SK-N-SH (cell line): ENCODE results near the gene LTBP1. TPM values are rescaled to one million over a fixed set of nuclear protein-coding genes. Genes with fewer than 3 reads are reported as not detected.

Experiments used
- CTCF ChIA-PET: fragments of 300-600, 350-600 bp; formaldehyde crosslinking; extraction: SDS; loops from one replicate; lab custom pipeline; 2021; lab: Yijun Ruan, JAX
- POLR2A ChIA-PET: fragments of 350-600 bp; sonication (Branson Sonifier 250); formaldehyde crosslinking; extraction: SDS; loops from one replicate; lab custom pipeline; 2020; ENCODE audit warnings: antibody characterized with exemption, inconsistent platforms; lab: Yijun Ruan, JAX
- DNase-seq: peaks from one replicate; pipeline ENCODE4 v3.0.0; 2012
- H2AFZ ChIP-seq: fragments of 200-600 bp; sonication (generic); 2 replicates; pipeline ENCODE4 v1.8.1; 2016; ENCODE audit warnings: antibody characterized with exemption, mild to moderate bottlenecking, low read depth
- H3F3A ChIP-seq: fragments of 200-600 bp; sonication (generic); replicated peaks from 2 replicates; pipeline ENCODE3; 2016; ENCODE audit warnings: antibody characterized with exemption, mild to moderate bottlenecking; ENCODE audit not compliant: insufficient read depth
- H3K27ac ChIP-seq, 2 experiments: fragments of 200-500 bp in 1 of 2; fragments of 200-600 bp in 1 of 2; sonication (Bioruptor generic) in 1 of 2; sonication (generic), shearing (Covaris generic) in 1 of 2; 2 replicates each; pipeline versions ENCODE4 v1.5.1 to v1.6.1; 2014 to 2016; ENCODE audit warnings: low read depth in 2 of 2, inconsistent platforms in 1 of 2, low read length in 1 of 2, mild to moderate bottlenecking in 1 of 2, mixed read lengths in 1 of 2
- H3K27me3 ChIP-seq: fragments of 200-600 bp; sonication (generic), shearing (Covaris generic); 2 replicates; pipeline ENCODE4 v1.6.1; 2016; ENCODE audit warnings: mixed run types; ENCODE audit not compliant: insufficient read depth
- H3K36me3 ChIP-seq, 2 experiments: fragments of 200-500 bp in 1 of 2; fragments of 200-600 bp in 1 of 2; sonication (Bioruptor generic) in 1 of 2; sonication (generic) in 1 of 2; replicated peaks in 1 of 2; 2 replicates each; pipeline versions ENCODE3 to v1.5.1; 2014 to 2016; ENCODE audit warnings: low read length in 1 of 2, mild to moderate bottlenecking in 1 of 2; ENCODE audit not compliant: insufficient read depth in 2 of 2, control insufficient read depth in 1 of 2
- H3K4me1 ChIP-seq, 2 experiments: fragments of 200-500 bp in 1 of 2; fragments of 200-600 bp in 1 of 2; sonication (Bioruptor generic) in 1 of 2; sonication (generic), shearing (Covaris generic) in 1 of 2; 2 replicates each; pipeline versions ENCODE4 v1.5.1 to v1.6.1; 2014 to 2016; ENCODE audit warnings: low read depth in 1 of 2, low read length in 1 of 2, mixed run types in 1 of 2; ENCODE audit not compliant: insufficient read depth in 2 of 2, control insufficient read depth in 1 of 2
- H3K4me2 ChIP-seq: fragments of 200-600 bp; sonication (generic), shearing (Covaris generic); 2 replicates; pipeline ENCODE4 v1.6.1; 2017; ENCODE audit warnings: mixed run types
- H3K4me3 ChIP-seq, 2 experiments: fragments of 200-500 bp in 1 of 2; fragments of 200-600 bp in 1 of 2; sonication (Bioruptor generic) in 1 of 2; sonication (generic), shearing (Covaris generic) in 1 of 2; 2 replicates each; pipeline versions ENCODE4 v1.5.1 to v1.8.1; 2014 to 2016; ENCODE audit warnings: low read depth in 2 of 2, inconsistent platforms in 1 of 2, low read length in 1 of 2, mild to moderate bottlenecking in 1 of 2, mixed read lengths in 1 of 2, moderate library complexity in 1 of 2
- H3K79me2 ChIP-seq: fragments of 200-600 bp; sonication (generic); 2 replicates; pipeline ENCODE4 v1.8.1; 2017; ENCODE audit warnings: mild to moderate bottlenecking; ENCODE audit not compliant: insufficient read depth
- H3K9ac ChIP-seq: fragments of 200-600 bp; sonication (generic); 2 replicates; pipeline ENCODE4 v1.6.1; 2017; ENCODE audit warnings: mixed run types
- H3K9me2 ChIP-seq: fragments of 200-600 bp; sonication (generic); 2 replicates; pipeline ENCODE4 v1.6.1; 2017; ENCODE audit warnings: mixed run types
- H3K9me3 ChIP-seq: fragments of 200-600 bp; sonication (generic); 2 replicates; pipeline ENCODE4 v1.6.1; 2017; ENCODE audit warnings: mixed run types, mild to moderate bottlenecking, moderate library complexity
- H4K20me1 ChIP-seq: fragments of 200-600 bp; sonication (generic); 2 replicates; pipeline ENCODE4 v1.6.1; 2017; ENCODE audit warnings: mild to moderate bottlenecking, mixed run types; ENCODE audit not compliant: insufficient read depth
- CHD2 ChIP-seq: fragments of 150-350 bp; IDR thresholded peaks from 2 replicates; pipeline ENCODE4 v1.6.1; 2018; ENCODE audit warnings: low read length; ENCODE audit not compliant: partially characterized antibody
- ELF1 ChIP-seq: IDR thresholded peaks from 2 replicates; pipeline ENCODE4 v1.4.0; 2012
- EP300 ChIP-seq, 2 experiments: IDR thresholded peaks; 2 replicates each; pipeline versions ENCODE4 v1.4.0 to v1.6.1; 2012; ENCODE audit warnings: borderline replicate concordance in 1 of 2, low read depth in 1 of 2, low read length in 1 of 2
- EZH2phosphoT487 ChIP-seq: fragments of 200-600 bp; sonication (generic); IDR thresholded peaks from 2 replicates; pipeline ENCODE4 v1.6.1; 2017; ENCODE audit warnings: low read depth, mixed run types, mild to moderate bottlenecking, antibody characterized with exemption, moderate library complexity, borderline replicate concordance
- FOSL2 ChIP-seq: IDR thresholded peaks from 2 replicates; pipeline ENCODE4 v1.4.0; 2012; ENCODE audit warnings: low read depth, mild to moderate bottlenecking, moderate library complexity, borderline replicate concordance
- FOXJ3 ChIP-seq: sonication (generic); formaldehyde crosslinking; IDR thresholded peaks from 2 replicates; pipeline ENCODE4 v1.5.1; 2020; ENCODE audit warnings: mild to moderate bottlenecking, missing genetic modification reagents
- FOXM1 ChIP-seq: IDR thresholded peaks from 2 replicates; pipeline ENCODE4 v1.4.0; 2012; ENCODE audit warnings: low read depth, mild to moderate bottlenecking
- GABPA ChIP-seq: IDR thresholded peaks from 2 replicates; pipeline ENCODE4 v1.4.0; 2012; ENCODE audit warnings: low read depth, mild to moderate bottlenecking
- GATA2 ChIP-seq: sonication (generic); formaldehyde crosslinking; IDR thresholded peaks from 2 replicates; pipeline ENCODE4 v1.5.0; 2020; ENCODE audit warnings: mild to moderate bottlenecking, missing genetic modification reagents
- JUND ChIP-seq: IDR thresholded peaks from 2 replicates; pipeline ENCODE4 v1.4.0; 2012
- MEF2A ChIP-seq: IDR thresholded peaks from 2 replicates; pipeline ENCODE4 v1.4.0; 2012; ENCODE audit warnings: low read depth, borderline replicate concordance
- MXI1 ChIP-seq: IDR thresholded peaks from 2 replicates; pipeline ENCODE4 v1.6.1; 2012; ENCODE audit warnings: mild to moderate bottlenecking, low read depth, low read length, improper control_type of control experiment
- NFIC ChIP-seq: IDR thresholded peaks from 2 replicates; pipeline ENCODE4 v1.4.0; 2012; ENCODE audit warnings: borderline replicate concordance
- NRF1 ChIP-seq: IDR thresholded peaks from 2 replicates; pipeline ENCODE4 v1.6.1; 2012; ENCODE audit warnings: low read depth, mild to moderate bottlenecking, low read length
- POLR2AphosphoS5 ChIP-seq: IDR thresholded peaks from 2 replicates; pipeline ENCODE4 v1.6.1; 2012; ENCODE audit warnings: low read depth, low read length
- RAD21 ChIP-seq: IDR thresholded peaks from 2 replicates; pipeline ENCODE4 v1.6.1; 2012; ENCODE audit warnings: mild to moderate bottlenecking, low read length
- RCOR1 ChIP-seq: fragments of 150-350 bp; IDR thresholded peaks from 2 replicates; pipeline ENCODE4 v1.6.1; 2017; ENCODE audit warnings: antibody characterized with exemption, low read length
- RXRA ChIP-seq: IDR thresholded peaks from 2 replicates; pipeline ENCODE4 v1.4.0; 2012; ENCODE audit warnings: low read depth, mild to moderate bottlenecking, borderline replicate concordance
- SMC3 ChIP-seq: IDR thresholded peaks from 2 replicates; pipeline ENCODE4 v1.6.1; 2012; ENCODE audit warnings: low read depth, low read length, improper control_type of control experiment
- TAF1 ChIP-seq: IDR thresholded peaks from 2 replicates; pipeline ENCODE4 v1.6.1; 2012; ENCODE audit warnings: low read depth, mild to moderate bottlenecking, low read length, moderate library complexity, borderline replicate concordance
- TCF12 ChIP-seq: IDR thresholded peaks from 2 replicates; pipeline ENCODE4 v1.4.0; 2012
- TEAD4 ChIP-seq: IDR thresholded peaks from 2 replicates; pipeline ENCODE4 v1.4.0; 2012; ENCODE audit warnings: mild to moderate bottlenecking, borderline replicate concordance; ENCODE audit not compliant: insufficient read depth
- WGBS: methylation state at CpG from one replicate; pipeline ENCODE4 v1.1.6; 2017; ENCODE audit warnings: low lambda C conversion rate; 5-methylcytosine and 5-hydroxymethylcytosine counted together
- polyA plus RNA-seq, 3 experiments: library from polyadenylated mRNA; depleted of rRNA; stranded (reverse); fragments of >200 nt; gene quantifications; 2 replicates each; pipeline ENCODE4 v1.2.3, GENCODE V29; 2012
- TF ChIP-seq, protein P1 (sequence below): IDR thresholded peaks from 2 replicates; pipeline ENCODE4 v1.4.0; 2012; ENCODE audit warnings: low read depth, borderline replicate concordance
- TF ChIP-seq, protein P2 (sequence below): IDR thresholded peaks from 2 replicates; pipeline ENCODE4 v1.4.0; 2012; ENCODE audit warnings: low read depth, borderline replicate concordance
- TF ChIP-seq, protein P3 (sequence below): fragments of 150-350 bp; IDR thresholded peaks from 2 replicates; pipeline ENCODE4 v1.6.1; 2016; ENCODE audit warnings: mild to moderate bottlenecking, low read depth, low read length
- TF ChIP-seq, protein P4 (sequence below): IDR thresholded peaks from 2 replicates; pipeline ENCODE4; 2012
- TF ChIP-seq, protein P5 (sequence below): fragments of 150-350 bp; IDR thresholded peaks from 2 replicates; pipeline ENCODE4 v1.6.1; 2017; ENCODE audit warnings: antibody characterized with exemption, low read length, low read depth, borderline replicate concordance
- TF ChIP-seq, protein P6 (sequence below): IDR thresholded peaks from 2 replicates; pipeline ENCODE4 v1.4.0; 2012; ENCODE audit warnings: low read depth

Gene LTBP1
- polyA plus RNA-seq, 1 of the 3 experiments (the other 2 are of a cell fraction): 467 TPM

DNA sequence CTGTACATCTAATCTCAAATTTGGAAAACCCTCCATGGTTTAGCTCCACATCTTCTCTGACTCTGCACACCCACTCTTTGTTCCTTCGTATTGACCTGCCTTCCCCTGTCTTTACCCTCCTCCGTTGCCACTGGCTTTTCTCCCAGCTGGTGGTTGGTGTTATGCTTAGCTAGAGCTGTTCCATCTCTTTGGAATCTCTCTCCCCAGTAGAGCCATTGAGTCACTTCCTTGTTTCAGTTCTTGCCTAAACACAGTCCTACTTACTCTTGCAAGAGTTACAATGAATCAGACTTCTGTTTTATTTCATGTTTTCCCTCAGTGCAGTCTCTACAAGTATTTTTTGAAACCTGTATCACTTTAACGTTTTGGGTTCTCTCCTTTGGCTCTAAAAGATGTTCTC, 263.9 kb downstream of the LTBP1 start:
- Histone ChIP-seq H3K9ac (peak overlapping the region; percentile 71), H3K9me2 (no peaks in the 10 kb centered on the region), H2AFZ (no peak overlapping the region), H3K27me3 (no peaks in the 10 kb centered on the region), H4K20me1 (no peaks in the 10 kb centered on the region), H3K4me3 (no peak overlapping the region), H3K4me1 (peaks cover 5 to 66% of the 10 kb centered on the region in 2 experiments), H3K36me3 (peaks cover 15 to 23% of the 10 kb centered on the region in 2 experiments), H3F3A (peaks cover 80% of the 10 kb centered on the region), H3K9me3 (no peaks in the 10 kb centered on the region), H3K4me2 (peak overlapping the region; percentile 55), H3K27ac (peak overlapping the region; percentile 67 to 96), H3K79me2 (peaks cover 52% of the 10 kb centered on the region)
- DNase-seq: no peak
- ChIA-PET POLR2A (no interaction called here), CTCF (no interaction called here)
- 6% methylated on average over 3 of the region's 3 CpGs for WGBS
- TF ChIP-seq FOSL2: peak; percentile 96
- no peak for TF ChIP-seq GATA2 (CRISPR knock-in tag)
- TF ChIP-seq JUND: peak; percentile 93
- peak; percentile 74 for TF ChIP-seq RXRA
- peak; percentile 93 for TF ChIP-seq TEAD4
- TF ChIP-seq MXI1: no peak
- no peak for TF ChIP-seq RCOR1
- TF ChIP-seq, protein P1, sequence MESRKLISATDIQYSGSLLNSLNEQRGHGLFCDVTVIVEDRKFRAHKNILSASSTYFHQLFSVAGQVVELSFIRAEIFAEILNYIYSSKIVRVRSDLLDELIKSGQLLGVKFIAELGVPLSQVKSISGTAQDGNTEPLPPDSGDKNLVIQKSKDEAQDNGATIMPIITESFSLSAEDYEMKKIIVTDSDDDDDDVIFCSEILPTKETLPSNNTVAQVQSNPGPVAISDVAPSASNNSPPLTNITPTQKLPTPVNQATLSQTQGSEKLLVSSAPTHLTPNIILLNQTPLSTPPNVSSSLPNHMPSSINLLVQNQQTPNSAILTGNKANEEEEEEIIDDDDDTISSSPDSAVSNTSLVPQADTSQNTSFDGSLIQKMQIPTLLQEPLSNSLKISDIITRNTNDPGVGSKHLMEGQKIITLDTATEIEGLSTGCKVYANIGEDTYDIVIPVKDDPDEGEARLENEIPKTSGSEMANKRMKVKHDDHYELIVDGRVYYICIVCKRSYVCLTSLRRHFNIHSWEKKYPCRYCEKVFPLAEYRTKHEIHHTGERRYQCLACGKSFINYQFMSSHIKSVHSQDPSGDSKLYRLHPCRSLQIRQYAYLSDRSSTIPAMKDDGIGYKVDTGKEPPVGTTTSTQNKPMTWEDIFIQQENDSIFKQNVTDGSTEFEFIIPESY: peak; percentile 56; the same call in 1 of the 2 replicates
- TF ChIP-seq CHD2: no peak
- TF ChIP-seq MEF2A: peak; percentile 54; the same call in 1 of the 2 replicates
- peak; percentile 65; the same call in 1 of the 2 replicates for TF ChIP-seq TAF1
- TF ChIP-seq NFIC: peak; percentile 88
- peak; percentile 82; the same call in 1 of the 2 replicates for TF ChIP-seq POLR2AphosphoS5
- no peak for TF ChIP-seq EZH2phosphoT487
- TF ChIP-seq, protein P2, sequence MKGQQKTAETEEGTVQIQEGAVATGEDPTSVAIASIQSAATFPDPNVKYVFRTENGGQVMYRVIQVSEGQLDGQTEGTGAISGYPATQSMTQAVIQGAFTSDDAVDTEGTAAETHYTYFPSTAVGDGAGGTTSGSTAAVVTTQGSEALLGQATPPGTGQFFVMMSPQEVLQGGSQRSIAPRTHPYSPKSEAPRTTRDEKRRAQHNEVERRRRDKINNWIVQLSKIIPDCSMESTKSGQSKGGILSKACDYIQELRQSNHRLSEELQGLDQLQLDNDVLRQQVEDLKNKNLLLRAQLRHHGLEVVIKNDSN: no peak
- TF ChIP-seq SMC3: no peak
- TF ChIP-seq, protein P3, sequence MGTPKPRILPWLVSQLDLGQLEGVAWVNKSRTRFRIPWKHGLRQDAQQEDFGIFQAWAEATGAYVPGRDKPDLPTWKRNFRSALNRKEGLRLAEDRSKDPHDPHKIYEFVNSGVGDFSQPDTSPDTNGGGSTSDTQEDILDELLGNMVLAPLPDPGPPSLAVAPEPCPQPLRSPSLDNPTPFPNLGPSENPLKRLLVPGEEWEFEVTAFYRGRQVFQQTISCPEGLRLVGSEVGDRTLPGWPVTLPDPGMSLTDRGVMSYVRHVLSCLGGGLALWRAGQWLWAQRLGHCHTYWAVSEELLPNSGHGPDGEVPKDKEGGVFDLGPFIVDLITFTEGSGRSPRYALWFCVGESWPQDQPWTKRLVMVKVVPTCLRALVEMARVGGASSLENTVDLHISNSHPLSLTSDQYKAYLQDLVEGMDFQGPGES: no peak
- TF ChIP-seq, protein P4, sequence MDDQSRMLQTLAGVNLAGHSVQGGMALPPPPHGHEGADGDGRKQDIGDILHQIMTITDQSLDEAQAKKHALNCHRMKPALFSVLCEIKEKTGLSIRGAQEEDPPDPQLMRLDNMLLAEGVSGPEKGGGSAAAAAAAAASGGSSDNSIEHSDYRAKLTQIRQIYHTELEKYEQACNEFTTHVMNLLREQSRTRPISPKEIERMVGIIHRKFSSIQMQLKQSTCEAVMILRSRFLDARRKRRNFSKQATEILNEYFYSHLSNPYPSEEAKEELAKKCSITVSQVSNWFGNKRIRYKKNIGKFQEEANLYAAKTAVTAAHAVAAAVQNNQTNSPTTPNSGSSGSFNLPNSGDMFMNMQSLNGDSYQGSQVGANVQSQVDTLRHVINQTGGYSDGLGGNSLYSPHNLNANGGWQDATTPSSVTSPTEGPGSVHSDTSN: peak; percentile 90
- peak; percentile 83 for TF ChIP-seq ELF1
- peak in 1 of 2 experiments; percentile 98; a peak in 2 of 4 replicates for TF ChIP-seq EP300 (IDR thresholded peaks at IDR 0.05; ENCODE audit: borderline replicate concordance in 1 of 2, low read depth in 1 of 2, low read length in 1 of 2)
- TF ChIP-seq, protein P5, sequence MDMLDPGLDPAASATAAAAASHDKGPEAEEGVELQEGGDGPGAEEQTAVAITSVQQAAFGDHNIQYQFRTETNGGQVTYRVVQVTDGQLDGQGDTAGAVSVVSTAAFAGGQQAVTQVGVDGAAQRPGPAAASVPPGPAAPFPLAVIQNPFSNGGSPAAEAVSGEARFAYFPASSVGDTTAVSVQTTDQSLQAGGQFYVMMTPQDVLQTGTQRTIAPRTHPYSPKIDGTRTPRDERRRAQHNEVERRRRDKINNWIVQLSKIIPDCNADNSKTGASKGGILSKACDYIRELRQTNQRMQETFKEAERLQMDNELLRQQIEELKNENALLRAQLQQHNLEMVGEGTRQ: no peak
- TF ChIP-seq FOXJ3 (CRISPR knock-in tag): no peak
- TF ChIP-seq TCF12: peak; percentile 98
- TF ChIP-seq RAD21: no peak
- peak; percentile 89 for TF ChIP-seq FOXM1
- TF ChIP-seq, protein P6, sequence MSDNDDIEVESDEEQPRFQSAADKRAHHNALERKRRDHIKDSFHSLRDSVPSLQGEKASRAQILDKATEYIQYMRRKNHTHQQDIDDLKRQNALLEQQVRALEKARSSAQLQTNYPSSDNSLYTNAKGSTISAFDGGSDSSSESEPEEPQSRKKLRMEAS: peak; percentile 28; the same call in 1 of the 2 replicates
- no peak for TF ChIP-seq NRF1
- TF ChIP-seq GABPA: 0 out of 2 replicates have a peak, but pooled peaks have one; percentile 18
